Loucy (cell line): Measurements from ENCODE around the gene FBRSL1.

Source experiments
- H2AFZ ChIP-seq: fragments of 200-600 bp; sonication (generic); 2 replicates; pipeline ENCODE4 v1.6.0; 2016; ENCODE audit warnings: antibody characterized with exemption, mild to moderate bottlenecking, low read length, moderate library complexity
- H3F3A ChIP-seq: fragments of 200-600 bp; 2 replicates; pipeline ENCODE4 v1.6.0; 2016; ENCODE audit warnings: antibody characterized with exemption, low read depth, mild to moderate bottlenecking
- H3K27me3 ChIP-seq: fragments of 200-600 bp; sonication (generic); 2 replicates; pipeline ENCODE4 v1.6.1; 2014; ENCODE audit warnings: low read length, mild to moderate bottlenecking; ENCODE audit not compliant: insufficient read depth, poor library complexity, severe bottlenecking
- H3K36me3 ChIP-seq: fragments of 200-600 bp; sonication (generic); 2 replicates; pipeline ENCODE4 v1.6.1; 2016; ENCODE audit warnings: low read length; ENCODE audit not compliant: insufficient read depth
- H3K4me1 ChIP-seq: fragments of 200-600 bp; sonication (generic); 2 replicates; pipeline ENCODE4 v1.5.1; 2014; ENCODE audit warnings: low read length, mild to moderate bottlenecking; ENCODE audit not compliant: insufficient read depth, poor library complexity, severe bottlenecking
- H3K4me2 ChIP-seq: fragments of 200-600 bp; sonication (generic); 2 replicates; pipeline ENCODE4 v1.6.0; 2014; ENCODE audit warnings: antibody characterized with exemption, low read length, low read depth, mild to moderate bottlenecking; ENCODE audit not compliant: poor library complexity, severe bottlenecking
- H3K4me3 ChIP-seq: fragments of 200-600 bp; sonication (generic); 2 replicates; pipeline ENCODE4 v1.5.1; 2014; ENCODE audit warnings: low read length, mild to moderate bottlenecking, mixed read lengths; ENCODE audit not compliant: poor library complexity, severe bottlenecking
- H3K79me2 ChIP-seq: fragments of 200-600 bp; sonication (generic); 2 replicates; pipeline ENCODE4 v1.6.1; 2014; ENCODE audit warnings: low read length; ENCODE audit not compliant: insufficient read depth
- H3K9ac ChIP-seq: fragments of 200-600 bp; sonication (generic); 2 replicates; pipeline ENCODE4 v1.6.0; 2014; ENCODE audit warnings: mild to moderate bottlenecking, low read depth, low read length, moderate library complexity; ENCODE audit not compliant: poor library complexity, severe bottlenecking
- H3K9me2 ChIP-seq: fragments of 200-600 bp; sonication (generic); replicated peaks from 2 replicates; pipeline ENCODE4 v1.6.1; 2016; ENCODE audit warnings: low read depth, low read length, mixed read lengths
- H3K9me3 ChIP-seq: fragments of 200-600 bp; sonication (generic); 2 replicates; pipeline ENCODE4 v1.6.1; 2014; ENCODE audit warnings: mild to moderate bottlenecking, antibody characterized with exemption, low read length, low read depth; ENCODE audit not compliant: insufficient read depth
- H4K20me1 ChIP-seq: fragments of 200-600 bp; sonication (generic); 2 replicates; pipeline ENCODE4 v1.6.0; 2014; ENCODE audit warnings: antibody characterized with exemption, low read length, mild to moderate bottlenecking; ENCODE audit not compliant: insufficient read depth, poor library complexity, severe bottlenecking
- CTCF ChIP-seq: fragments of 200-600 bp; sonication (generic); conservative IDR thresholded peaks from 2 replicates; pipeline ENCODE4 v1.5.1; 2014; ENCODE audit warnings: mild to moderate bottlenecking, antibody characterized with exemption, low read length
- EZH2phosphoT487 ChIP-seq: fragments of 200-600 bp; IDR thresholded peaks from 2 replicates; pipeline ENCODE4 v1.6.1; 2018; ENCODE audit warnings: antibody characterized with exemption, mild to moderate bottlenecking, moderate library complexity, borderline replicate concordance

The FBRSL1 gene

GRCh38 chr12:132502149-132502881 lies 12.4 kb downstream of the FBRSL1 start:
- TF ChIP-seq EZH2phosphoT487: no peak
- no peak for TF ChIP-seq CTCF
- H3K4me3 ChIP-seq: no peak overlapping the region
- no peaks in the 10 kb centered on the region for H3K9me3 ChIP-seq
- H3K4me2 ChIP-seq: no peak overlapping the region
- peaks cover 98% of the 10 kb centered on the region for H3K79me2 ChIP-seq
- H2AFZ ChIP-seq: no peak overlapping the region
- no peaks in the 10 kb centered on the region for H3K9me2 ChIP-seq
- H3K4me1 ChIP-seq: peaks cover 14% of the 10 kb centered on the region
- H4K20me1 ChIP-seq: peaks cover 82% of the 10 kb centered on the region
- H3F3A ChIP-seq: no peaks in the 10 kb centered on the region
- H3K27me3 ChIP-seq: no peaks in the 10 kb centered on the region
- H3K36me3 ChIP-seq: no peaks in the 10 kb centered on the region
- no peak overlapping the region for H3K9ac ChIP-seq

GRCh38 chr12:132502882-132503193 lies 12.9 kb downstream of the FBRSL1 start:
- Histone ChIP-seq H3K9me2 (no peaks in the 10 kb centered on the region), H2AFZ (no peak overlapping the region), H3K36me3 (peaks cover under 1% of the 10 kb centered on the region; the same call in 1 of the 2 replicates), H3K4me3 (no peak overlapping the region), H3K9ac (no peak overlapping the region), H3K4me2 (no peak overlapping the region), H3K4me1 (peaks cover 14% of the 10 kb centered on the region), H3K27me3 (no peaks in the 10 kb centered on the region), H3K79me2 (peaks cover 95% of the 10 kb centered on the region), H4K20me1 (peaks cover 81% of the 10 kb centered on the region), H3K9me3 (no peaks in the 10 kb centered on the region), H3F3A (no peaks in the 10 kb centered on the region)
- TF ChIP-seq CTCF (no peak), EZH2phosphoT487 (no peak)

GRCh38 chr12:132503618-132504204 lies 13.8 kb downstream of the FBRSL1 start:
- TF ChIP-seq EZH2phosphoT487: no peak
- no peak for TF ChIP-seq CTCF
- H3K27me3 ChIP-seq: no peaks in the 10 kb centered on the region
- peaks cover 79% of the 10 kb centered on the region for H4K20me1 ChIP-seq
- H3K36me3 ChIP-seq: peaks cover 5% of the 10 kb centered on the region; the same call in 1 of the 2 replicates
- H2AFZ ChIP-seq: no peak overlapping the region
- H3K4me2 ChIP-seq: no peak overlapping the region
- H3K4me1 ChIP-seq: peaks cover 14% of the 10 kb centered on the region
- H3F3A ChIP-seq: no peaks in the 10 kb centered on the region
- H3K9me3 ChIP-seq: no peaks in the 10 kb centered on the region
- peaks cover 86% of the 10 kb centered on the region for H3K79me2 ChIP-seq
- H3K9me2 ChIP-seq: no peaks in the 10 kb centered on the region
- H3K4me3 ChIP-seq: no peak overlapping the region
- H3K9ac ChIP-seq: no peak overlapping the region
